ENCODE data around the gene ITPA. TPM values are rescaled to one million over a fixed set of nuclear protein-coding genes. Genes with fewer than 3 reads are reported as not detected.
A peak's percentile ranks its signal among the peaks of the same experiment; 100 is the strongest.

Gene ITPA
- total and polyA plus RNA-seq, 2 donors (not counting 3 experiments of a cell fraction or from before 2014, with no cell fraction given): 43.2 to 65.0 TPM

DNA sequence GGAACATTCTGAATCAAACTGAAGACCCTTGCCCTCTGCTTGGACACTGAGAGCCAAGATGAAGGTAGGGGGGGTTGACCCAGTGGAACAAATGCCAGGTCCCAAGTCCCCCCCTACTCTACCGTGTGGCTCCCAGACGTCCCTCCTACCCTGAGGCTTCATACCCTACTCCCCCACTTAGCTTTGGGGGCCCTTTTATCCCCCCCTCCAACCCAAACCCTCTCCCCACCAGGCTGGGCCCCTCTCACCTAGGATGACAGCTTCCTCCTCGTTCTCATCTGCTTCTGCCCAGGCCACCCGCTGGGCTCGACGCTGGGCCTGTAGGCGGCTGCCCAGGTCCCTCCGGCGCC lies 6.4 kb upstream of the ITPA start:
- Histone ChIP-seq H3K4me2 (ENCODE audit: insufficient read depth, low read length) (peak overlapping the region; percentile 81), H3K4me3 (replicated peaks in 1 of 3; ENCODE audit: insufficient read depth in 1 of 3, low read depth in 1 of 3, low read length in 3 of 3) (peak overlapping the region in 2 of 3 experiments; percentile 69 to 71), H3K36me3 (ENCODE audit: control insufficient read depth in 2 of 2, extremely low read depth in 1 of 2, insufficient read depth in 2 of 2, low read length in 2 of 2) (peaks cover 10 to 14% of the 10 kb centered on the region in 2 experiments), H3K4me1 (ENCODE audit: control insufficient read depth, extremely low read depth, insufficient read depth, low read length) (peaks cover 8% of the 10 kb centered on the region), H3K27ac (ENCODE audit: insufficient read depth, low read depth, low read length) (no peak overlapping the region), H4K20me1 (replicated peaks; ENCODE audit: control insufficient read depth, extremely low read depth, insufficient read depth, low read length) (no peaks in the 10 kb centered on the region), H3K9ac (replicated peaks; ENCODE audit: extremely low read depth, insufficient read depth, low read length) (peak overlapping the region; percentile 81), H2AFZ (ENCODE audit: low read depth, low read length) (peak overlapping the region; percentile 1), H3K9me3 (replicated peaks; ENCODE audit: control insufficient read depth, insufficient read depth, low read length) (no peaks in the 10 kb centered on the region), H3K27me3 (ENCODE audit: control insufficient read depth in 2 of 2, insufficient read depth in 2 of 2, low read length in 2 of 2) (no peaks in the 10 kb centered on the region), H3K9me1 (replicated peaks; ENCODE audit: control insufficient read depth, extremely low read depth, insufficient read depth, low read length) (no peaks in the 10 kb centered on the region), H3K79me2 (ENCODE audit: control insufficient read depth, insufficient read depth, low read length) (peaks cover 18% of the 10 kb centered on the region)
- POLR2A ChIA-PET: no interaction called here
- DNase-seq (ENCODE audit: low read depth, low spot score): no peak
- dilution Hi-C loops (cut with MboI; ENCODE audit: extremely low pct_ligation_motif_present, low sequenced_read_pairs) (no loop called here), intact Hi-C loops (cut with micrococcal nuclease) (no loop called here)
- FAIRE-seq: no peak
- CTCF ChIA-PET: interaction anchor here (1.1 to 2.1 kb wide), 5 partner anchors 43 to 150 kb away, joined by 3 to 6 read pairs (median 4); partner anchors contain the start of genes FASTKD5 and UBOX5
- no TSS peak for BruUV-seq (replicated peaks)
- TF ChIP-seq MYC (IDR thresholded peaks at IDR 0.05; ENCODE audit: low read depth, low read length) (no peak), JUN (IDR thresholded peaks at IDR 0.05; ENCODE audit: borderline replicate concordance, insufficient read depth, insufficient read length, low read depth) (no peak)

DNA sequence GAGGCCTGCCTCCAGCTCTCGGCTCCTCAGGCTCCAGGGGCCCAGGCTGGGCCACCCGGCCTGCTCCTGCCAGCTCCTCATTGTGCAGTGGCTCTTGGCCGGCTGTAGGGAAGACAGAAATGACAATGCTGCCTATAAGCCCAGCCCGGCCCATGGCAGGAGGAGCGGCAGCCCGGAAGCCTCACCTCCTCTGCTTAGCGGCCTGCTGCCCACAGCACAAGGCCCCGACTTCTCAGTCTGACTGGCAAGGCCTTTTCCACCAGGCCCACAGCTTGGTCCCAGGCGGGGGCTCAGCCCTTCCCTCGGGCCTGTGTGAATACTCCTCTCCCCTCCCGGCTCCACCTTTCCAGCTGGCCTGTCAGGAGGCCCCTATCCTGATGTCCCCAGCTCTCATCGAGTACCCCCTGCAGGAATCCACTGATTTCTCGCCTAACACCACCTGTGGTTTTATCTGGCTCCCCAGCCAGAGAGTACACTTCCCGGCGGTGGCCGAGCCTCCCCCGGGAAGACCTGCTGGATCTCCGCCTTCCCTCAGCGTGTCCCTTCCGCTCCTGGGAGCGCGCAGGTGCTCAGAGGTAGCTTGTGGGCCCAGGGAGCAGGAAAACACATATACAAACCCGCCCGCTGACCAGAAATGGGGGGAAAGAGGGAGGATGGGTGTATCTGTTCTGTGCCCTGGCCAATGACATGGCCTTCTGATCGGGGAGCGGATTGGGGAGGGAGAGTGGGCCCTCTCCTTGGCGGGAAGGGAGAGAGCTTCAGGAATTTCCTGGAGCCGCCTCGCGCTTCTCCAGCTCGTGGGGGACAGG lies 5.8 kb upstream of the ITPA start:
- intact Hi-C loops (cut with micrococcal nuclease): loop anchor here (2.0 kb wide), 1 partner anchor 31 kb away; the partner anchor contains the start of gene LZTS3
- TF ChIP-seq POLR2AphosphoS5 (IDR thresholded peaks at IDR 0.05; ENCODE audit: insufficient read depth, low read depth, low read length) (no peak), MYC (IDR thresholded peaks at IDR 0.05; ENCODE audit: low read depth, low read length) (no peak), GATA2 (IDR thresholded peaks at IDR 0.05; ENCODE audit: insufficient read depth, insufficient read length, low read depth, low read length) (no peak), EZH2 (IDR thresholded peaks at IDR 0.05; ENCODE audit: borderline replicate concordance, low read depth, low read length, severe bottlenecking) (no peak), FOS (IDR thresholded peaks at IDR 0.05; ENCODE audit: borderline replicate concordance, insufficient read depth, low read length) (no peak), MAX (IDR thresholded peaks at IDR 0.05; ENCODE audit: insufficient read depth, insufficient read length) (no peak), JUN (IDR thresholded peaks at IDR 0.05; ENCODE audit: borderline replicate concordance, insufficient read depth, insufficient read length, low read depth) (no peak), POLR2A (IDR thresholded peaks at IDR 0.05; ENCODE audit: low read depth, low read length) (no peak), CTCF (IDR thresholded peaks at IDR 0.05; ENCODE audit: extremely low read depth in 1 of 2, insufficient read depth in 1 of 2, low read depth in 1 of 2, low read length in 2 of 2) (no peak)
- Histone ChIP-seq H3K79me2 (ENCODE audit: control insufficient read depth, insufficient read depth, low read length) (peaks cover 18% of the 10 kb centered on the region), H3K4me1 (ENCODE audit: control insufficient read depth, extremely low read depth, insufficient read depth, low read length) (peaks cover 11% of the 10 kb centered on the region), H3K9me3 (replicated peaks; ENCODE audit: control insufficient read depth, insufficient read depth, low read length) (no peaks in the 10 kb centered on the region), H3K9ac (replicated peaks; ENCODE audit: extremely low read depth, insufficient read depth, low read length) (peak overlapping the region; percentile 81), H3K27me3 (ENCODE audit: control insufficient read depth in 2 of 2, insufficient read depth in 2 of 2, low read length in 2 of 2) (no peaks in the 10 kb centered on the region), H3K4me3 (replicated peaks in 1 of 3; ENCODE audit: insufficient read depth in 1 of 3, low read depth in 1 of 3, low read length in 3 of 3) (peak overlapping the region; percentile 40 to 71 (median 69)), H4K20me1 (replicated peaks; ENCODE audit: control insufficient read depth, extremely low read depth, insufficient read depth, low read length) (no peaks in the 10 kb centered on the region), H3K4me2 (ENCODE audit: insufficient read depth, low read length) (peak overlapping the region; percentile 81), H3K9me1 (replicated peaks; ENCODE audit: control insufficient read depth, extremely low read depth, insufficient read depth, low read length) (no peaks in the 10 kb centered on the region), H2AFZ (ENCODE audit: low read depth, low read length) (peak overlapping the region; percentile 71), H3K27ac (ENCODE audit: insufficient read depth, low read depth, low read length) (peak overlapping the region; percentile 35), H3K36me3 (ENCODE audit: control insufficient read depth in 2 of 2, extremely low read depth in 1 of 2, insufficient read depth in 2 of 2, low read length in 2 of 2) (peaks cover 10 to 14% of the 10 kb centered on the region in 2 experiments)
- no peak for FAIRE-seq
- ChIA-PET POLR2A (no interaction called here), CTCF (interaction anchor here (1.1 to 2.1 kb wide), 5 partner anchors 44 to 150 kb away, joined by 3 to 6 read pairs (median 4); partner anchors contain the start of genes FASTKD5 and UBOX5)
- DNase-seq (ENCODE audit: low read depth, low spot score): peak; percentile 24
- dilution Hi-C loops (cut with MboI; ENCODE audit: extremely low pct_ligation_motif_present, low sequenced_read_pairs): no loop called here
- BruUV-seq (replicated peaks): no TSS peak
